GM12891 (cell line): Measurements from ENCODE around the gene GLS.
"Not testable (repeated sequence)": the region's sequence is repeated elsewhere in the genome, so short reads cannot be mapped to it uniquely, and the experiment has no call there.

Experiments used
- DNase-seq: peaks from one replicate; pipeline ENCODE4 v3.0.0; 2011; ENCODE audit warnings: low spot score; ENCODE audit not compliant: insufficient read length
- FAIRE-seq: peaks from 2 replicates; lab custom pipeline; 2011; peaks lifted over from hg19 to GRCh38; lab: Jason Lieb, UNC
- PAX5 ChIP-seq: IDR thresholded peaks from 2 replicates; pipeline ENCODE4 v1.6.1; 2011; ENCODE audit warnings: low read length, moderate library complexity, mild to moderate bottlenecking; ENCODE audit not compliant: insufficient read depth, severe bottlenecking
- POLR2A ChIP-seq: IDR thresholded peaks from 2 replicates; pipeline ENCODE4 v1.6.1; 2011; ENCODE audit warnings: low read depth, low read length, control low read depth
- POLR2AphosphoS5 ChIP-seq: IDR thresholded peaks from 2 replicates; pipeline ENCODE4 v1.6.1; 2011; ENCODE audit warnings: low read depth, low read length, control low read depth
- POU2F2 ChIP-seq: IDR thresholded peaks from 2 replicates; pipeline ENCODE4 v1.6.1; 2011; ENCODE audit warnings: low read depth, mild to moderate bottlenecking, control low read depth, low read length, moderate library complexity
- SPI1 ChIP-seq: IDR thresholded peaks from 2 replicates; pipeline ENCODE4 v1.6.1; 2011; ENCODE audit warnings: low read depth, low read length, control low read depth
- TAF1 ChIP-seq: IDR thresholded peaks from 2 replicates; pipeline ENCODE4 v1.6.1; 2011; ENCODE audit warnings: low read depth, low read length, control low read depth

The GLS gene

DNA sequence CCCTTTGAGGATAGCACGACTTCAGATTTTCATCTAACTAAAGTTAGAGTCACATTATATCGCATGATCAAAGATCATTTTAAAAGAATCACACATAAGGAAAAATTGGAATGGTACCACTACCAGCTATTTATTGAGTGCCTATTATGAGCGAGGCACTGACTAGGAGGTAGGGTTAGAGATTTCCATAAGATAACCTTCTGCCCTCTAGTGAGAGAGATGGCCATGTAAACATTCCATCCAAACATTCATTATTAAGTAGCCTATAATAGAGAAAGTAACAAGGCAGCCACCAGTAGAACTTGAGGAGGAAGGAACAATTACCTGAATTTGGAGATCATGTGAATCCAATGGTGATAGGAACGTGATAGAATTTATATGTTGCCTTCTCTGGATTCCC is 25.4 kb upstream of the GLS start:
- no peak for TF ChIP-seq PAX5
- DNase-seq (no peak), FAIRE-seq (no peak)

- no peak for TF ChIP-seq PAX5
- no peak for TF ChIP-seq POLR2A
- TF ChIP-seq POLR2AphosphoS5, result no peak
- TF ChIP-seq TAF1, result no peak
- no peak for TF ChIP-seq POU2F2
- no peak for TF ChIP-seq SPI1
- FAIRE-seq, result no peak
- no peak for DNase-seq
These were observed 23.6 kb upstream of the GLS start for GRCh38 chr2:190856985-190857384.

DNA sequence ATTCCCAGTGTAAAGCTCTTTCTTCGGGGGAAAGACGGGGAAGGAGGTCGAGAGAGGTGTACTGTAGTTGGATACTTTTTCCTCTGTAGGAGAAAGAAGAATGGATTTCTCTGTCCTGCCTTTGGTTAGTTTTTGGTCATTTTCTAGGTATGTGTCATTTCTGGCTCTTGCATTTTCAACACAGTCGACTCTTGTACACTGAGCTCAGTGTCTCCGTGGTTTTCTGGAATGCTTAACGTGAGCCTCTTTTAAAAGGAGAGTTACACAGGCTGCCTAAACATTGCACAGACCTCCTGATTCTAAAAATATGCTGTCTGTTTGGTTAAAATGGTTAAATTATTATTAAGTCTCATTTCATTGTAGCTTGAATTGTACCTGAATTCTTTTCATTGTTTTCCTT is 21.8 kb upstream of the GLS start:
- TF ChIP-seq SPI1, result no peak
- TF ChIP-seq POLR2A, result no peak
- no peak for TF ChIP-seq TAF1
- no peak for DNase-seq
- no peak for FAIRE-seq

DNA sequence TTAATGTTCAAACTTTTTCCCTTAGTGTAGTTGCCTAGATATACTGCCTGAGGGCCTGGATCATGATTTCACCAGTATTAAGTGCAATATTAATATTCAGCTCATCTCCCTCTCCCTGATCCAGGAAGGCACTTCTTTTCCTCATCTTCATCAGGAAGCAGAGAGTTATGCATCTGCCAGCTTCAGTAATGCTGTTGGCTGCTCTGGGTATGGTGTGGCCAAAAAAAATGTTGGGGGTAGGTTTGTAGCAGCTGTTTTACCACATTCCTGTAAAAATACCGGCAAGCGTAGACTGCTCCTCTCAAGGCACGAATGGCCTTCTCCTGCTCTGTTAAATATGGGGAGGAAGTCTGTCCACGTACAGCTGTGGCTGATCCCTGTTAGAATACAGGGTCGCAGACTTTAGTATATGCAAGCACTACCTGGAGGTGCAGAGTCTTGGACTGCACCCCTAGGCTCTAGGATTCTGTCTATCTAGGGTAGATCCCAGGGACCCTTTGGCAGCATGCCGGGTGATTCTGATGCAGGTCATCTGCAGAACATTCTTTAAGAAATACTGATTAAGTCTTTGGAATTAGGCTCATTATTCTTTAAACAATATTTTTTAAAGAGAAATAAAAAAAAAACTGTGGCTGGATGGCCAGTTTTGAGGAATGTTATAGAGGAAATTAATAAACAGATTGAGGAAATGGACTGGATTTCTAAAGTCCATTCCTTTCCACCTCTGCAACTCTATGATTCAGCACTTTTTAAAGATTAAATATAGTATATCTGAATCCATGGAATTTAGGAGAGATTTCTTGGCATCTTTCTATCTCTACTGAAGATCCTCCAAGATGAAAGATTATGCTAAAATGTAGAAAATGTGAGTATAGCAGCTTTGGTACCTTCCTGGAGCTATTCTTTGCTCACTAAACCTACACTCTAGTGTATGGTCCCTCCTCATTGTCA is 21.0 kb upstream of the GLS start:
- DNase-seq (no peak), FAIRE-seq (no peak)
- no peak for TF ChIP-seq TAF1
- no peak for TF ChIP-seq PAX5
- TF ChIP-seq POU2F2, result no peak
- TF ChIP-seq SPI1, result no peak
- no peak for TF ChIP-seq POLR2AphosphoS5
- no peak for TF ChIP-seq POLR2A

GRCh38 chr2:190860985-190861680 is 19.5 kb upstream of the GLS start:
- DNase-seq (no peak), FAIRE-seq (no peak)
- TF ChIP-seq SPI1 (no peak), TAF1 (no peak), PAX5 (no peak), POU2F2 (no peak), POLR2A (no peak), POLR2AphosphoS5 (no peak)

DNA sequence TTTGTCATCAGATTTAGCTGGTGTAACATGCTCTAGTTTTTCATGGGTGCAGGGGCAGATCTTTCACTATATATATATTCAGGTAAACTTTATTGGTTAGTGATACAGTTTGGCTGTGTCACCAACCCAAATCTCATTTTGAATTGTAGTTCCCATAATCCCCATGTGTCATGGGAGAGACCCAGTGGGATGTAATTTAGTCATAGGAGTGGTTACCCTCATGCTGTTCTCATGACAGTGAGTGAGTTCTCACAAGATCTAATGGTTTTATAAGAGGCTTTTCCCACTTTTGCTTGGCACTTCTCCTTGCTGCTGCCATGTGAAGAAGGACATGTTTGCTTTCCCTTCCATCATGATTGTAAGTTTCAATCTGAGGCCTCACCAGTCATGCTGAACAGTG is 18.5 kb upstream of the GLS start:
- not testable (repeated sequence) for DNase-seq, FAIRE-seq

- no peak for DNase-seq
- no peak for FAIRE-seq
- TF ChIP-seq TAF1 (no peak), POLR2A (no peak), SPI1 (no peak), PAX5 (no peak)
These were observed 18.0 kb upstream of the GLS start for GRCh38 chr2:190862571-190862991.

- TF ChIP-seq PAX5 (no peak), POU2F2 (no peak), POLR2AphosphoS5 (no peak), POLR2A (no peak), TAF1 (no peak), SPI1 (no peak)
- FAIRE-seq, result no peak
- no peak for DNase-seq
These were observed 16.7 kb upstream of the GLS start for GRCh38 chr2:190863946-190864345.

- DNase-seq (no peak), FAIRE-seq (no peak)
- no peak for TF ChIP-seq PAX5
- no peak for TF ChIP-seq TAF1
- TF ChIP-seq SPI1, result no peak
- TF ChIP-seq POU2F2, result no peak
- TF ChIP-seq POLR2AphosphoS5, result no peak
- TF ChIP-seq POLR2A, result no peak
These were observed 16.2 kb upstream of the GLS start for GRCh38 chr2:190864375-190864774.

DNA sequence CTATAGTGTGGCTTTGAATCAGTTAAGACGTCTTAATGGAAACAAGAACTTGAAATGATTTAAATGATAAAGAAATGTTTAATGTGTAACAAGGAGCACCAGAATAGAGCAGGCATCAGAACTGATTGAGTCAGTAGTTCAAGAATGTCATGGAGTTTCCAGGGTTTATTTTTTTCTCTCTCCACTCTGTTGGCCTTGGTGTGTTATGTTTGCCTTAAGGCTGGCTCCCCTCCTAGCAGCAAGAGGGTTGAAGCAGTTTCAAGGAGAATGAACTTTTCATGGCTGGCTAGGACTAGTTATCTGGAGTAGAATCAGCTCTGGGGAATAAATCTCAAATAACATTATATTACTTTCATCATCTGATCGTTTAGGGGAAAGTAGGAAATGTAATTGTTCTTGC is 13.4 kb upstream of the GLS start:
- TF ChIP-seq SPI1, result no peak
- TF ChIP-seq POU2F2, result no peak
- no peak for TF ChIP-seq TAF1
- no peak for TF ChIP-seq PAX5
- no peak for TF ChIP-seq POLR2A
- TF ChIP-seq POLR2AphosphoS5, result no peak
- no peak for FAIRE-seq
- no peak for DNase-seq

DNA sequence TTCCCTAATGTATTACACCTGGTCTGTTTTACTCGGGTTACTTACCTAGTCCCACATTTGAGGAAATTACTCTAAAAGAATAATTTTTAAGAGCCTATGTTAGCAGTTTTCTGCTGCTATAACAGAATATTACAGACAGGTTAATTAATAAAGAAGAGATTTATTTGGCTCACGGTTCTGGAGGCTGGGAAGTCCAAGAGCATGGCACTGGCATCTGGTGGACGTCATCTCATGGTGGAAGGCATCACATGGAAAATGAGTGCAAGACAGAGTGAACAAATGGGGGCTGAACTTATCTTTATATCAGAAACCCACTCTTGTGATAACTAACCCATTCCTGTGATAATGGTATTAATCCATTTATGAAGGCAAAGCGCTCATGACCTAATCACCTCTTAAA is 12.8 kb upstream of the GLS start:
- no peak for FAIRE-seq
- DNase-seq, result no peak
- no peak for TF ChIP-seq POU2F2
- no peak for TF ChIP-seq SPI1
- TF ChIP-seq POLR2AphosphoS5, result no peak
- TF ChIP-seq POLR2A, result no peak
